Stomach (tissue), 4 donors: ENCODE measurements around the gene NTHL1.

ENCODE experiments used
- POLR2AphosphoS5 ChIP-seq, 3 donors: sonication (generic); formaldehyde crosslinking; IDR thresholded peaks; one replicate each; pipeline ENCODE4 v1.6.1; 2016; ENCODE audit warnings: antibody characterized with exemption in 3 of 3
- TF ChIP-seq, protein P1 (sequence below), 7 experiments: fragments of 450-650 bp in 4 of 7; fragments of 200-600 bp in 3 of 7; sonication (generic) in 3 of 7; IDR thresholded peaks; one replicate each; pipeline ENCODE4 v1.5.1; 2016 to 2019; ENCODE audit warnings: antibody characterized with exemption in 7 of 7, control low read depth in 2 of 7, mild to moderate bottlenecking in 1 of 7

DNA sequence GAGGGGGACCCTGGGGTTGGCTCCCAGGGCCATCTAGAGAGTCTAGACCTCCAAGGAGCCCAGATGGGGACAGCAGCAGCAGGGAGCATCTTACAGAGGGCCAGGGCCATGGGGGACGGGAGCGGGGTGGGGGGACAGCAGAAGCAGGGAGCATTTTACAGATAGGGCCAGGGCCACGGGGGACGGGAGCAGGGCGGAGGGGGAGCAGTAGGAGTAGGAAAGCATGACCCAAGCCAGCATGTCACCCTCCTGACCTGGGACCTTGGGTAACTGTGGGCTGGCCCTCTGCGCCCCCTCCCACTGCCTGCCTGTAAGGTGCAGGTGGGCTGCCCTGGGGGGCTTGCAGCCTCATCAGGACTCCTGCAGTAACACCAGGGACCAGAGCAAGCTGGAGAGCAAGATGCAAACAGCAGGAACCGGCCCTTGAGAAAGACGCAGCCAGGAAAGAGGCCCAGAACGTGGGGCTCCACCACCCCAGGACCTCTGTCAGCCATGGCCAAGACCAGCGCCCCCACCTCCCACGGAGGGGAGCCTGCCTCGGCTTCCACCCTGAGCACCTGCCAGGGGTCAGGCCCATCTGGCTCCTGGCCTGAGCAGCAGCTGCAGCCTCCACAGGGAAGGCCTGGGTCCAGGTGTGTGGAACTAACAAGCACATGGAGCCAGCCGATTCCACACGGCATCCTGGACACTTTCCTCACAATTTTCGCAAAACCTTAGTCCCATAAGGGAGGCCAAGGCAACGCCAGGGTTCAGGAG is 40.4 kb downstream of the NTHL1 start:
- TF ChIP-seq, protein P1, sequence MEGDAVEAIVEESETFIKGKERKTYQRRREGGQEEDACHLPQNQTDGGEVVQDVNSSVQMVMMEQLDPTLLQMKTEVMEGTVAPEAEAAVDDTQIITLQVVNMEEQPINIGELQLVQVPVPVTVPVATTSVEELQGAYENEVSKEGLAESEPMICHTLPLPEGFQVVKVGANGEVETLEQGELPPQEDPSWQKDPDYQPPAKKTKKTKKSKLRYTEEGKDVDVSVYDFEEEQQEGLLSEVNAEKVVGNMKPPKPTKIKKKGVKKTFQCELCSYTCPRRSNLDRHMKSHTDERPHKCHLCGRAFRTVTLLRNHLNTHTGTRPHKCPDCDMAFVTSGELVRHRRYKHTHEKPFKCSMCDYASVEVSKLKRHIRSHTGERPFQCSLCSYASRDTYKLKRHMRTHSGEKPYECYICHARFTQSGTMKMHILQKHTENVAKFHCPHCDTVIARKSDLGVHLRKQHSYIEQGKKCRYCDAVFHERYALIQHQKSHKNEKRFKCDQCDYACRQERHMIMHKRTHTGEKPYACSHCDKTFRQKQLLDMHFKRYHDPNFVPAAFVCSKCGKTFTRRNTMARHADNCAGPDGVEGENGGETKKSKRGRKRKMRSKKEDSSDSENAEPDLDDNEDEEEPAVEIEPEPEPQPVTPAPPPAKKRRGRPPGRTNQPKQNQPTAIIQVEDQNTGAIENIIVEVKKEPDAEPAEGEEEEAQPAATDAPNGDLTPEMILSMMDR (IDR thresholded peaks at IDR 0.05) = no peak
- no peak for TF ChIP-seq POLR2AphosphoS5 (IDR thresholded peaks at IDR 0.05)
